Stimulated activated CD4-positive, alpha-beta T cell treated with anti-CD3 and anti-CD28 coated beads, Interleukin-1b, Interleukin-23, amount 100 ng/mL, for 48 hours (primary cell): Measurements from ENCODE around the gene CHN2.

Experiments used
- DNase-seq: peaks from one replicate; pipeline ENCODE4 v3.0.0-alpha.2; 2020

The CHN2 gene

DNA sequence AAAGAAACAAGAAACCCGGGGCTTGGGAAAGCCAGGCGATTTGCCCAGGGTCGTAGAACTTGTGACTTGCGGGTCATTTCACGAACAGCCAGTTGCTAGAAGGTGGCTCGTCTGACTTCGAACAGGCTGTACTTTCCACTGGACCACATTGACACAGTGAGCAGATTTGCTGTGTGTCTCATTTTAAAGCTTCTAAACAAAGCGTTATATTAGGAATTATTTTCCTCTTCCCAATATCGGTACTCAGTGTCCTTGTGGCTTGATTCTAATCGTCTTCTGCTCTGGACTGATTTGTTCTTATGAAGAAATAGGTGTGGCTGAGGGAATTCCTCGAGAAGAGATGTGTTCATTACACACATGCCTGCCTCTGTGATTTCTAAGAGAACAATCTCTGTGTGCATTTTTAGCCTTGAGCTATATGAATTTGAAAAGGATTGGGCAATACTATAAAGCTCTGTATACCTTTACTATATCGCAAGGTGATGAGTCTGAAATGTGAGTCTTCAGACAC, 219.1 kb downstream of the CHN2 start:
- DNase-seq: no peak

DNA sequence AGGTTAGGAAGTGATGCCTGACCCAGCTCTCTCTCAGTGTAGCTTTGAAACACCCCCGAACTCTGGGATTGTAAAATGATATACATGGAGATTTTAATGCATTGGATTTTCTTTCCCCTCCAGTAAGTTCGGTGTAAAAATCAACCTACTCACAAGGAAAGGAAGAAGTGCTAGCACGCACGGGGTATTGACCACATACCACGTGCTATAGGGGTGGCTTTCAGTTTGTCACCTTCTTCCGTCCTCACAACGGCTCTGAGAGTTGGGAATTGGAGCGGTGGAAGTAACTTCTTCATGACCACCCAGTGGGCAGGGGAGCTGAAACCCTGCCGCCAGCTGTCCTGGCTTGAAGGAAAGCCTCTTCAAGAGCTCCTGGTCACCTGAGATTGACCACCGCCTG, 219.6 kb downstream of the CHN2 start:
- no peak for DNase-seq

DNA sequence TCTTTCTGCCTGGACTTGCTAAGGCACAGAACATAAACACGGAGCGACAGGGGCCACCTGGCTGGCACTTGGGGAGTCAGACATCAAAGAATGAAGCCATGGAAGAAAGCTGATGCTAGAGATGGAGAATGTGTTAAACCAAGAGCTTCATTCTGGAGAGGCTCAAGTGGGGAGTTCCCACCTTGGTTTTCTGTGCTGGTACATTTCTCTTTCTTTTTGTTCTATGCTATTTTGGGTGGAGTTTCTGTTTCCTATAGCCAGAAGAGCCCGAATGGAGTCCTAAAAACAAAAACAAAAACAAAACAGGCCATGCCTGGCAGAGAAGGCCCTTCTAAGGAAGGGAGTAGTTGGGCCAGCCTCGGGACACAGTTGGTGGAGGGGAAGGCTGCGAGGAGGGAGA, 220.6 kb downstream of the CHN2 start:
- no peak for DNase-seq

DNA sequence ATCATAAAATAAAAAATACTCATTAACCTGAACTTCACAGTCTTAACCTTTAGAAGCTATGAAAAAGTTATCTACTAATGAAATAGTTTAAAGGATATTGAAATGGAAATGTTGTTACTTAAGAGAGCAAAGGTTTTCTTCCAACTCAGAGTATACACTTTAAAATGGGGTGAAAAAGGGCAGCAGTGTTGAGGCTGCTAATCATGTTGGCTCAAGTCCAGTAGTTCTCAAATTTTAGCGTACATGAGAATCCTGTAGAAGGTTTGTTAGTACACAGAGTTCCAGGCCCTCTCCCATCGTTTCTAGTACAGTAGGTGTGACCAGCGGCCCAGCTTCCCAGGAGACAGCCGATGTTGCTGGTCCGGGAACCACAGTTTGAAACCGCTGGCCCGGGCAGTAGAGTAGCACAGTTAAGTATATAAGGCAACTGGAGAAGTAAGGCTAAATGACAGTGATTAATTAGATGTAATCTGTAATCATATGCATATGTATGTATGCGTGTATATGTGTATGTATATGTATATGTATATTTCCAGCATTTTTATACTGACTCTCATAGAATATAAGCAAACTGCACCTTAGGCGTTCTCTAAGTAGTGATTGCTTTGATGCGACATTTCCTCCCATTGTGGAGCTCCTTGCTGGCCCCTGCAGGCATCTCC, 221.8 kb downstream of the CHN2 start:
- DNase-seq: no peak

DNA sequence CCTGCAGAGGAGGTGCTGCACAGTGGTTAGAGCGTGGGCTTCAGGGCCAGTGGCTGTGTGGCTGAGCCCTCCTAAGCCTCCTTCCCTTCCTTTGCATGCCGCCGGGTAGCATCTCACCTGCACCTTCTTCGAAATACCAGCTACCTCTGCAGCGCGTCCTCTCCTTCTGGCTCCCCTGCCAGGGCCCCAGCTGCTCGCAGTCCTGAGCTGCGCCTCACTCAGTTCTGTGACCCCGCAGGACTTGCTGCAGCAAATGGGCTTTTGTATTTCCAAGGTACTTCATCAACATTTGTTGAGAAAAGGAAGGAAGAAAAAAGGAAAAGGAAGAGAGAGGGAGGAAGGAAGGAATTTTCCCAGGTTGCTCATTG, 222.3 kb downstream of the CHN2 start:
- no peak for DNase-seq

DNA sequence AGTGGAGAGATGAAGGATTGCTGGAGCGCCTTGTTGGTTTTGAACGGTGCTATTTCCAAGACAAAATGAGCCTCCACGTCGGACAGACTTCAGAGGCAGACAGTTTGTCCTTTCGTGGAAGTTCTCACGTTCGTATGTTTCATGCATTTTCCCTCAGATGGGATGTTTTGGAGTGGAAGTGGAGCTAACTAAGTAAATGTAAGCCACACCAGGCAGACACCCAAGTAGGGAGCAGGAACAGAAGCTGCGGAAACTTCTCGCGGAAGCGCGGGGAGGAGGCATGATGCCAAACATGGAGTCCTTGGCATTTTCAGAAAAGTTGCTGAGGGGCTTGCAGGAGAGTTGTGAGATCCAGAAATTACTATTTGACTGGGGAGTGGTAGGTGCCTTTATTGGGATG, 223.5 kb downstream of the CHN2 start:
- no peak for DNase-seq

DNA sequence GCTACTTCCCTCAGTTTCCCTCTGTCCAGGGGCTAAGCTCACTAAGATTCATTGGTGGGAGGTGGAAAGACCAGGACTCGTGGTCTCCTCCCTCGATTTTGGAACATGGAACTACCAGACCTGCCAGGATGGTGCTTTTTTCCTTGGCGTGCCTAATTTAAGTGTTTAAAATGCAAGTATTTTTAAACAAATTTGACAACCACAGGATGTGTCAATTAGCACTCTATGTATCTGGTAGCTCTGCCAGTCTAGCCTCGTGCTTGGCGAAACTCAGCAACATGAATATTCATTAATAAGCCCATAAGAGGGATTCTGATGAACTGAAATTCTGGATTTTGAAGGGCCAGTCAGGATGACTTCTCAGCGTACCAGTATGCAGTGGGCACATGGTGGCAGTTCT, 224.1 kb downstream of the CHN2 start:
- no peak for DNase-seq

DNA sequence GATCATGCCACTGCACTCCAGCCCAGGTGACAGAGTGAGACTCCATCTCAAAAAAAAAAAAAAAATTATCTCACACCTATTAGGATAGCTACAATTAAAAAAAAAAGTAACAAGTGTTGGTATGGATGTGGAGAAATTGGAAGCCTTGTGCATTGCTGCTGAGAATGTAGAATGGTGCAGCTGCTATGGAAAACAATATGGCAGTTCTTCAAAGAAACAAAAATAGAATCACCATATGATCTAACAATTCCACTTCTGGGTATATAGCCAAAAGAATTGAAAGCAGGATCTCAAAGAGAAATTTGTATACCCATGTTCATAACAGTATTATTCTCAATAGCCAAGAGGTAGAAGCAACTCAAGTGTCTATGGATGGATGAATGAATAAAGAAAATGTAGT, 225.4 kb downstream of the CHN2 start:
- DNase-seq: no peak

DNA sequence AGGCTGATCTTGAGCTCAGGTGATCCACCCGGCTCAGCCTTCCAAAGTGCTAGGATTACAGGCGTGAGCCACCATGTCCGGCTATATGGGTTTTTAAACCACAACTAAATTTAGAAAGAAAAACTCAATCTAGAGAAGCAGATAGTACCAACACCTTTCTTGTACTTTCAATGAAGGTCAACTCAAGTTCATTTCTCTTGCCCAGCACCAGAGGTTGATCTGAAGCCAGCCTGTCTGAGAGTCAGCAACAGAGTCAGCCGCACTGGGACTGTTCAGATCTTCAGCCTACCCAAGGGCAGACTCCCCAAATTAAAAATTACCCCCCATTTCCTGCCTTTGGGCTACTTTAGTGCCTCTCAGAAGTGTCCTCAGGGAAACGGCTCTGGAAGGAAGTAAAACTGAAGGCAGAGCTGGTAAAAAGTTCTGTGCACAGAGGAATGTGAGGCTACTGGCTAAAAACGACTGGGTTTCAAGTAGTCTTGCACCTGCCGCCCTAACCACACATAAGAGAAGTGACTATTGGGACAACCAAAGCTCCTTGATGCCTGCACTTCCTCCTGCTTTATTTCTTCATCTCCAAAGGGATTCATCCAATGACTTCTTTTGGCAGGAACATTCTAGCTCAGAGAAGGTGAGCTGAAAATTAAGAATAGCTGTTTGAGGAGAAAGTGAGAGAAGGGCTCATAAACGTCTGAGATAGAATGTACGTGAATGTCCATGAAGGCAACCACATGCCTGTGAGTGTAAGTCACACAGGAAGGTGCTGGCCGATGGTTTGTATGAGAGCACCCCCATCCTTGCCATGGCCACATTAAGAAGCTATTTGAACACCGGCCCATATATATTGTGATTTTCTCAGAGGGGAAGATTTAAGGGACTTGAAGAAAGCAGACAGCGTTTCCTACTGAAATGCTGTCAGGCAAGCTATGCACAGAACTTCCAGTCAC, 226.7 kb downstream of the CHN2 start:
- DNase-seq: no peak

DNA sequence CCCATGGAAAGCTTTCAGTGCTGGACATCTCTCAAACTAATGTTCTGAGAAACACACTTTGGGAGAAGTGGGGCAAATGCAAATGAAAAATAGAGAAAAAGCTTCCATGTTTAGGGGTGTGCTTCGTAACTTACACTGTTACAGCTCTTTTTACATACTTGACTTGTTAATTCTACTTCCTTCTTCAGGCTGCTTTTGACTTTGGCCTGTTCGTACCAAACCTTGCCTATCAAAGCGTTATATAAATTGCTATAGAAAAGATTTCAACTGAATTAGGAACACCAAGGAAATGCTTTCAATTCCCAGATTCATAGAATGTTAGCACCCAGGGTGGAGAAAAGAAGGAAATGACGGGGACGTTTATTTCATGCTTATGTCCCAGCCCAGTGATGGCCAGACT, 228.3 kb downstream of the CHN2 start:
- DNase-seq: no peak

DNA sequence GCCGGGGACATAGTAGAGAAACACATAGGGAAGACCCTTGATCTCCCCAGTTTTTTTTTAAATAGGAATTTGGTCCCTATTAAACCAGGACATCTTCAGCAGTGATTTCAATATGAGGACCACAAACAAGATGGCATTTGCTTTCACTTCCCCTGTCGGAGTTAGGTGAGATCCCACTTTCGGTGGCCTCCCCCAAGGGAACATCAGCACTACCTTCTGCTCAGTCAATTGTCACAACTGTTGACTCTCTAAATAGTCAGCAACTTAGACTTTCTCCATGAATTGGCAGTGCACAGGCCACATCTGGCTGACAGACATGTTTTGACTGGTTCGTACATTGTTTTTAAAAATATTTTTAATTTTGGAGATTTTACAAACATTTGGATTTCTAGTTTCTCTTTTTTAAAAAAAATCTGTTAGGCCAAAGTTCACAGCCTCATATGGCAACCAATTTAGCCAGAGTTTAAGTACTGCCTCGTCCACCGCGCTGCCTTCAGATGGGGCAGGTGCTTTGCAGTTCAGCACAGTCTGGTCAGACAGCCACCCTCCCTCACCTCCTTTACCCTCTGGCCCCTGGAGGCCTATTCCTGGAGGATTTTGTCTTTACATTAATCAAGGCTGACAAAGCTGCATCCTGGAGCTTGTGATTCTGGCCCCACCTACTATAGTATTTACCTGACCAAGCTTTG, 229.9 kb downstream of the CHN2 start:
- DNase-seq: no peak

DNA sequence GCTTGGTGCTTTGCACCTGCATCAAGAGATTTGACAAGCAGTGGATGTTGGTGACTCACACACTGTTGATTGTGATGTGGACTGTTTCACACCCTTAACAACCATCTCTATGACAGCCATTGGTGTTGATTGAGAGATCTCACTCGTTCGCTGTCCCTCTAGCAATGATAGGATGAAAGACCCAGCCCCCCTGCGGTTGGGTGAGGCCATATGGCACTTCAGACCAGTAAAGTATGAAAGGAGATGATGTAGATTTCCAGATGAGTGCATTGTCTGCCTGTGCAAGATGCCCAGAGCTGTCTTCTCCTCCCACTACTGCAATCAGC, 230.4 kb downstream of the CHN2 start:
- no peak for DNase-seq

DNA sequence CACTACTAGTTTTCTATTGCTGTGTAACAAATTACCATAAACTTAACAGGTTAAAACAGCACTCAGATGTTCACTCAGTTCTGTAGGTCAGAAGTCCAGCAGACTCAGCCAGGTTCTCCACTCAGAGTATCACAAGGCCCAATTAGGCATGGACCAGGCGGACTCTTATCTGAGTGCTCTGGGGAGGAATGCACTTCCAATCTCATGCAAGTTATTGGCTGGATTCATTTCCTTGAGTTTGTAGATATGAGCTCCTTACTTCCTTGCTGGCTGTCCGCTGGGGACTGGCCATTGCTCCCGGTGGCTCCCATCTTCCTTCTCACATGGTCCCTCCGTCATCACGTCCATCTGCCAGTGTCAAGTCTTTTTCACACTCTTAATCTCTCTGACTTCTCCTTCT, 232.0 kb downstream of the CHN2 start:
- no peak for DNase-seq

DNA sequence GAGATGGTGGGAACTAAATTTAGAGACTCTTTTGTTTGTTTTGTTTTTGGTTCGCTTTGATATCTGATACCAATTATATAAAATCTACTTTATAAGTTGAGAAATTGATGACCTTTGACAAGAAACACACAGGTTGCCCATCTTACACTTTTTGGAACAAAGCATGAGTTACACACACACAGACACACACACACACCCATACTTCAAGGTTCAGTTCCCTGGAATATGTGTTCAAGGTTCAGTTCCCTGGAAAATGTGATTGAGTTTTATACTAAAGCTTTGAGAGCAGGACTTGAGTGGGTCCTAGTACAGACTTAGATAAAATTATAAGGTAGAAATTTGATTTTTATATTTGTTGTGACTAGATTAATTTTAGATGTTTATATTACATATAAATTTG, 234.8 kb downstream of the CHN2 start:
- DNase-seq: no peak

DNA sequence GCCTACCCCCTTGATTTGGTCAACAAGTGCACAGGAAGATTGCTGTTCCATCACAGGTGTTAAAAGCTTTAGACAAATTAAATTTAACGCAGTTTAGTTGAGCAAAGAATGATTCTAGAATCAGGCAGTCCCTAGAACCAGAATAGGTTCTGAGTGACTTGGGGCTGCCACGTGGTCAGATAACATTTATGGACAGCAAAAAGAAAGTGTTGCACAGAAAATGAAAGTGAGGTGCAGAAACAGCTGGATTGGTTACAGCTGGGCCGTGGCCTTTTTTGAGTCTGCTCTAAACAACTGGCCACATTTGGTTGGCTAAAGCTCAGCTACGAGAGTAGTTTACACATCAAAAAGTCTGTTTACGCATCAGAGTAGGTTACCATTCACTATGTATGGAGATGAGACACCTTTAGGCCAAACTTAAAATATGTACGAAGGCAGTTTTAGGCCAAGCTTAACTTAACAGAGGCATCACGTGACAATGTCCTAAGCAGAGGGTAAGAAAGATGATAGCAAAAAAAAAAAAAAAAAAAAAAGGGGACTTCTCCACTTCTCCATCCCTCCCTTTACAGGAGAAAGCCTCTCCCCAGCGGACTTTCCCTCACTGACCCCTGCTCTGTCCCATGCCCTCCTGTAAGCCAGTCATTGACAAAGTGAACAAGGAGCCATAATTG, 235.8 kb downstream of the CHN2 start:
- DNase-seq: no peak

DNA sequence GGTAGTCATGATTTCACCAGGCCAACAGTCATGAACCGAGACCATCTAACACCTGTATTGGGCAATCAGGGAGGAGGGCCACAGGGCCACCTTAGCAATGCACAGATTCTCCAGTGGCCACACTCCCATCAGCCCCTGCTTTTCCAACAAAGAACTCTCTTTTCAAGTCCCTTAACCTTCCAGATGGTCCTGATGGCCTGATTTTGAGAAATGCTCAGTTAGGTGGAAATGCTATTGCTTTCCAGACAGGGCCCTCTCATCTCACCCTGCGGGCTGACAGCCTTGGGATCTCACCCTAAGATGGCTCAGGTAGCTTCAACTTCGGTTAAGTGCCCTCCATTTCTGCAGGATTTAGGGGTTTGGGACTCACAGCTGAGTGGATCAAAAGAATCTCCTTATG, 237.1 kb downstream of the CHN2 start:
- no peak for DNase-seq

DNA sequence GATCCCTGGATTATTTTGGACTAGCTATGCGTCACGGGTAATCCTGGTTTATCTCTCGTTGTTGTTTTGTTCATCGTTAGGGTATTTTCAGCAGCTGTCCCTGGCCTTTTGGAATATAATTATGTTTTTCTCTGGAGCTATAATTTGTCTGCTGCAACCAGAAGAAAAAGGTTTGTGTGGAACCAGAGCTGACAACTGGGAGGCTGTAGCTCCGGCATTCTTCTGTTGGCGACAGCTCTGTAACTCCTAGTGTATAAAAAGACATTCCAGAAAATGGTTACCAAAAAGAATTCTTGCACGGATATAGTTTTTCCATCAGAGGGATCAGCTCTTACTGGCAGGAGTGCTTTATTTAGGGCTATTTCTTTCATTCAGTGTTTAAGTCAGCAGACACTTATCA, 238.1 kb downstream of the CHN2 start:
- DNase-seq: no peak

DNA sequence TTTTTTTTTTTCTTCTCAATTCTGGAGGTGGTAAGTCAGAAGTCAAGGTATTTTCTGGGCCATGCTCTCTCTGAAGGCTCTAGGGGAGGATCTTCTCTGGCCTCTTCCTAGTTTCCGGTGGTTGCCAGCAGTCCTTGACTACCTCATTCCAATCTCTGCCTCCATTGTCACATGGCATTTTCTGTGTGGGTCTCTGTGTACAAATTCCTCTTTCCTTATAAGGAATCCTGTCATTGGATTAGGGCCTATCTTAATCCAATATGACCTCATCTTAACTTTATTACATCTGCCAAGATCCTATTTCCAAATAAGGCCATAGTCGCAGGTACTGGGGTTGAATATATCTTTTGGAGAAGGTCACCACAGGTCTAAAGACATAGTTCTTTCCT, 239.8 kb downstream of the CHN2 start:
- no peak for DNase-seq

DNA sequence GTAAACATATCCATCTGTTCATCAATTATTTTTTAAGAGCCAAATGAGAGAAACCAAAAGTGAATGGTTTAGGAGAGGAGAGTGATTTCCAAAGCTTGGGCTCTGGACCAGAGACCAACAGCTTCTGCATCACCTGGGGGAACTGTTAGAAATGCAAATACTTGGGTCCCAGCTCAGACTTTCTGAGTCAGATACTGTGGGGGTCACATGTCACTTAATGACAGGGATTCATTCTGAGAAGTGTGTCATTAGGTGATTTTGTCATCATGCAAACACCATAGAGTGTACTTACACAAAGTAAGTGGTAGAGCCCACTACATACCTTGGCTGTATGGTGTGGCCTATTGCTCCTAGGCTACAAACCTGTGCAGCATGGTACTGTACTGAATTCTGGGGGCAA, 240.6 kb downstream of the CHN2 start:
- no peak for DNase-seq

DNA sequence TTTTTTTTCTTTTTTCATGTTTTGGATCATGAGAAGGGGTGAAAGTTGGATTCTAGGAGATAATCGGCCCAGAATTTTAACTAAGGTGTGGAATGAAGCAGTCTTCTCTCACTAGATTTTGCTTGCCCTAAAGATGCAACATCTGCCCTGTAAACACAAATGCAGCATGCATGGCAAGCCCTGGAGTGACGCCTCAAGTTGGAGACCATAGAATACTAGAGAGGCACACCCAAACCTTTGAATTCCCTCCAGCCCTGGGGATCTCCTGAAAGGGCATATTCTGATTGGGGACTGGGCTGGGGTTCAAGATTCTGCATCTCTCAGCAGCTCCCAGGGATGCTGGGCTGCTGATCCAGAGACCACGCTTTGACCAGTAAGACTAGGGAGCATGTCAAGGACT, 241.3 kb downstream of the CHN2 start:
- DNase-seq: no peak

DNA sequence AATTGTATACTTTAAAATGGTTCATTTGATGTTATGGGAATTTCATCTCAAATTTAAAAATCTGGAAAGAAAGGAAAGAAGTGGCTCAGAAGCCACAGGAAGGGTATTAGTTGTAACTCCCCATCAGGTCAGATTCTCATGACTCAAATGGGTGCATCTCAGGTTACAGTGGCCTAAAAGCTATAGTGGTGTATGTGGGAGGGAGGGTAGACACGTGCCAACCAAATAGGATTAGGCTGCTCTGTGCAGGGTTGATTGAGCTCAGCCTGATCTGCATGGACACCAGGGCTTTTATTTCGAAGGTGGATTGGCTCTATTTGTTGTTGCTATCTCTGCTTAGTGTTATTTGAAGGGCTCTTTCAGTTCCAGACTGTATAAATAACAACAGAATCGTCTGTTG, 247.6 kb downstream of the CHN2 start:
- no peak for DNase-seq

DNA sequence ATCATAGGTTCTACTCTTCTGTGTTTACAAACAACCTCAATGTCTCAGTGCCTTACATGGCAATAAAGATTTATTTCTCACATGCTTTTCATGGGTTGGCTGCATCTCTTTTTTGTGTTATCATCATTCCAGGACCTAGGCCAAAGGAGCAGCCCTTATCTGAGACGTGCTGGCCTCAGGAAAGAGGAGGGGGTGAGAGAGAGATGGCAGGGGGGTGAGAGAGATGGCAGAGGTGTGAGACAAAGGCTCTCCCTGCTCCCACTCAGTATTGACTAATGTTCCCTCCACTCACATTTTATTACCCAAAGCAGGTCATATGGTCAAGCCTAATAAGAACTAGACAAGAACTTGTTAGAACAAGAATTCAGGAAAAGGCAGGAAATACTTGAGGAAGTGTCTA, 249.0 kb downstream of the CHN2 start:
- no peak for DNase-seq

DNA sequence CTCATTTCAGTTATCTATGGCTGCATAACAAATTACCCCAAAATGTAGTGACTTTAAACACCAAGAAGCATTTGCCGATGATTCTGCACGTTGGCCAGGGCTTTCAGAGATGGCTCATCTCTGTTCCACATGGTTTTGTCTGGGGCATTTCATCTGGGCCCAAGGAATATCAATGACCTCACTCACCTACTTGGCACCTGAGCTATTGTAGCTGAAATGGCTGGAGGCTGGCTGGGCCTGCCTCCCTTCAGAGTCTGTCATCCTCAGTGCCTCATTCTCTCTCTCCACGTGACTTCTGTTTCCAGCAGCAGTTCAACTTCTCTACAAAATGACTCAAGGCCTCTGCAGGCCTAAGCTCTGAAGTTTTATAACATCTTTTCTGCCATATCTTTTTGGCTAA, 249.7 kb downstream of the CHN2 start:
- no peak for DNase-seq

DNA sequence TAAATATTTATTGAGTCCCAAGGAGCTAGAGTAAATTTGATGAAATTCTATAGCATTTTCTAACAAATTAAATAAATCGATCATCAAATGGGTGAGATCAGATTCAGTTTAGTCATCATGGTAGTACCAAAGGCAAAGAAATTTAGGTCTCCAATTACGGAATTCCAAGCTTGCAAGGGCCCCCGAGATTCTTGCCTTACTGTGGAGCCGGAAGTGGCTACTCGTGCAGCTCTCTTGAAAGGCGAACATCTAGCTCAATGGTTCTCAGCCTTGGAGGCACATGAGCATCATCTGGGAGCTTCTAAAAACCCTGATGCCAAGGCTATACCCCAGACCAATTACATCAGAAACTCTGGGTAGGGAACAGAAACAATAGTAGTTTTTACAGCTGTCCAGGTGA, 251.2 kb downstream of the CHN2 start:
- no peak for DNase-seq
